Suppressor macrophage (primary cell): ENCODE measurements around the gene PDE4D.
A peak's percentile ranks its signal among the peaks of the same experiment; 100 is the strongest.
"Not testable (repeated sequence)": the region's sequence is repeated elsewhere in the genome, so short reads cannot be mapped to it uniquely, and the experiment has no call there.

Source experiments
- DNase-seq, 4 experiments: peaks; one replicate each; pipeline ENCODE4 v3.0.0-alpha.2; 2020 to 2022

PDE4D gene

DNA sequence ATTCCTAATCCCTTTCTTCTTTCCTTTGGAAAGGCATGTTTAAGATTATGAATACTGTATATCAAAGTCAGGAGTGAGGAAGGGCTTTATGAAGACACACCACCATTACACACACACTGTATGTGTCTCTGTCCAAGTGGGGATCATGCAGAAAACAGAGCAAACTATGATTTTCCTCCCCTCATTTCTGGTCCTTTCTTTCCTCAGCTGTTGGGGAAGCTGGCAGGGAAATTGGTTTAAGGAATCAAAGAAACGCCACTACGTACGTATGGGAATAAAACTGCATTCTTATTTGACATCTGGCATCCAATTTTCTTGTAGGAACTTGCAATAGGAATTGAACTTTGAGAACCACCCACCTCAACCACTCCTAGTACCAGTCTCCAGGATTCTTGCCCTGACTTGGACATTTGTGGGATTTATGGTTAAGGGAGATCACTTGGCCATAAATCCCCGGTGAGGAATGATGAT, 125.8 kb downstream of the PDE4D start:
- DNase-seq = no peak

DNA sequence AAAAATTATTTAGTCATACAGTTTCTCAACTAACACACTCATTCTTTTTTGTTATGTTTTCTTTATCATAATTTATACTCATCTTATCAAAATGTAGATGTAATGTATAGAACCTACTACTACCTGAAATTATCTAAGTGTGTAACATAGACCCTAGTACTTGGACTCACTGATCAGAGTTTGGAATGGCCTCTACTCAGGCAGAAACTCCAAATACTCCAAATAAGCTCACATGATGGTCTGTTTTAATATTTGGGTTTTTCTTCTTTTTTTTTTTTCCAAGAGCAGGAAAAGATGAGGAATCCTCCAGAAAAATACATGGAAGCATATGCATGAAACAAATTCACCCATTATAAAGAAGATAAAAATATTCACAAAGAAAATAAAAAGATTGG, 126.3 kb downstream of the PDE4D start:
- no peak for DNase-seq

DNA sequence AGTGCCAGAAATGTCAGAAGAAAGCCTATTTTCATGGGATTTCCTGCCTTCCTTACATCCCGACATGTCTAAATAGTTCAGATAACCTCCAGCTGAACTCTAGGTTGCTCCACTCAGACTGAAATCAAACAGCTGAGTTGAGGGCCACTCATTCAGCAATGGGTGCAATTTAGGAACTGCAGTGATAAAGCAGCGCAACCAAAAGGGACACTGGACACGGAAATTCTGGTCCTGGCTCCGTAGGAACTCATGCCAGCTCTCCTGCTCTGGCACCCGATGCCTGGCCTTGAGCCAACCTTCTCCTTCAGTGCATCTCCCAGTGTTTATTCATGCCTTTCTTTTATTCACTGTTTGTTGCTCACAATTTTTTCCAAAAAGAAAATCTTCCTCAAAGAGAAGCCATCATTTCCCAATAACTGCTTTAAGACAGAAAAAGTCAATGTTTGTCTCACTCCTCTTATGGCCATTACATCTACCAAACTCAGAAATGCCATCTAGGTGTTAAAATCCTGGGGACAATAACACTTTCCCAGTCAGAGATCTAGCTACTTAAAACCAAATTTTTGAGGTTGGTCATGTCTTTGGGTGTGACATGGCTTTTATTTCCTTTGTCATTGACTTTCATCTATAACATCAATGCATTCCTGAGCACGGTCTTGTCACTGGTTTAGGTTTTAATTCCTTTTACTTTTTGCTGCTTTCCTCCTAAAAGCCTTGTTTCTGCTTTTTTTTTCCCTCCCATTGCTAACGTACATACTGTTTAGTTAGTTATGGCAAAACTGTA, 126.9 kb downstream of the PDE4D start:
- DNase-seq = no peak

DNA sequence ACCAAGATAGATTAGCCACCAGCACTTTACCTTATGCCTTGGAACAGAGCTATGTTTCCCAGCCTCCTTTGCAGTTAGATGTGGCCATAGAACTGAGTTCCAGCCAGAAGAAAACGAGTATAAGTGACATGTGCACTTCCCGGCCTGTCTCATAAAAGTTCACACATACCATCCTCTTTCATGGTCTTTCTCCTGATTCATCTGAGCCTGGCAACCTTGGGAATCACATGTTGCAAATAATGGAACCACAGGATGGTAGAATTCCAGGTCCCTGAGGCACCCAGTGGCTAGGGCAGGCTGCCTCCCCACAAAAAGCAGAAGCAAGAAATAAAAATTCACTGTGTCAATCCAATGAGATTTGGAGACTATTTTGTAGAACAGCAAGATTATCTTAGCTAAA, 128.1 kb downstream of the PDE4D start:
- DNase-seq = no peak

DNA sequence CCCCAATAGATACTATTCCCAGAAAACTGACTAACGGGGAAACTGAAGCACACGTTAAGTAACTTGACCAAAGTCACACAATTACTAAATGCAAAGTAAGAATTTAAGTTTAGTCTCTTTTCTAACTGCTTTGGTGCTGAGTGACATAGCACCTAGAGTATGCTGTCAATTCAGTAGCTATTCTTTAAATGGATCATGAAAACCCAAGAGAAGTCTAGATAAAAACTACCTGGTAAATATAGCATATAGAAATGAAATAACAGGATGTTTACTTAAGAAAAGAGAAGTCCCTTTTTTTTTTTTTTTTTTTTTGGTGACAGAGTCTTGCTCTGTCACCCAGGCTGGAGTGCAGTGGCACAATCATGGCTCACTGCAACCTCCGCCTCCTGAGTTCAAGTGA, 129.2 kb downstream of the PDE4D start:
- no peak for DNase-seq

DNA sequence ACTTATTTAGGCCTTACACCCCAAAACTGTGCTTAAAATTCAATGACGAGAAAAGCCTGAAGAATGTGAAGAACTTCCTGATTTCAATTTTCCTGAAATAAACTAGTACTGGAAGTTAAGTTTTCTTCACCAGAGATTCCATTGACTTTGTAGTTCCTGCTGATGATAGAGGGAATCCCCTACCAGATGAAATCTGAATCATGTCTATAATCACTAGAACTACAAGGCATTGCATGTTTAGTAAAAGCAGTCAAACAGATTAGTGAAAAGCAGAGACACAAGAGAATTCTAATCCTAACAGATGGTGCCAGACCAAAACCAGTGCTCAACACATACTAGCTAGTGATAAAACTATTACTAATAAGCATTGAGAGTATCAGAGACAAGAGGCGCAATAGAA, 130.0 kb downstream of the PDE4D start:
- peak in 1 of 4 experiments; percentile 26 for DNase-seq

DNA sequence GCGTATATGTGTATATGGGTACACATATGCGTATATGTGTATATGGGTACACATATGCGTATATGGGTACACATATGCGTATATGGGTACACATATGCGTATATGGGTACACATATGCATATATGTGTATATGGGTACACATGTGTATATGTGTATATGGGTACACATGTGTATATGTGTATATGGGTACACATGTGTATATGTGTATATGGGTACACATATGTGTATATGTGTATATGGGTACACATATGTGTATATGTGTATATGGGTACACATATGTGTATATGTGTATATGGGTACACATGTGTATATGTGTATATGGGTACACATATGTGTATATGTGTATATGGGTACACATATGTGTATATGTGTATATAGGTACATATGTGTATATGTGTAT, 131.3 kb downstream of the PDE4D start:
- not testable (repeated sequence) for DNase-seq

DNA sequence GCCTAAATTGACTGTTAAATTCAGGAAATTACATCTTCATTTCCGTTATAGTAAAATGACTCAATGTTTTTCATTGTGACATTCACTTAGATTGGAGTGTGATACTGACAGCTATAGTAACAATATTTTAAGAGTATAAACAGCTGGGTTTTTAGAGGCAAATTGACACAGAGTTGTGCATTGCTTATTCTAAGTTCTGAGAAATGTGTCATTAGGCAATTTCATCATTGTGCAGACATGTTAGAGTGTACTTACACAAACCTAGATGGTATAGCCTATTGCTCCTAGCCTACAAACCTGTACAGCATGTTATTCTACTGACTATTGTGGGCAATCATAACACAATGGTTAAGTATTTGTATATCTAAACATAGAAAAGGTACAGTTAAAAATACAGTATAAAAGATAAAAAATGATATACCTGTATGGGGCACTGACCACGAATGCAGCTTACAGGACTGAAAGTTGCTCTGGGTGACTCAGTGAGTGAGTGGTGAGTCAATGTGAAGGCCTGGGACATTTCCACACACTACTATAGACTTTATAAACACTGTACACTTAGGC, 132.7 kb downstream of the PDE4D start:
- peak; percentile 10 to 25 (median 18) for DNase-seq

DNA sequence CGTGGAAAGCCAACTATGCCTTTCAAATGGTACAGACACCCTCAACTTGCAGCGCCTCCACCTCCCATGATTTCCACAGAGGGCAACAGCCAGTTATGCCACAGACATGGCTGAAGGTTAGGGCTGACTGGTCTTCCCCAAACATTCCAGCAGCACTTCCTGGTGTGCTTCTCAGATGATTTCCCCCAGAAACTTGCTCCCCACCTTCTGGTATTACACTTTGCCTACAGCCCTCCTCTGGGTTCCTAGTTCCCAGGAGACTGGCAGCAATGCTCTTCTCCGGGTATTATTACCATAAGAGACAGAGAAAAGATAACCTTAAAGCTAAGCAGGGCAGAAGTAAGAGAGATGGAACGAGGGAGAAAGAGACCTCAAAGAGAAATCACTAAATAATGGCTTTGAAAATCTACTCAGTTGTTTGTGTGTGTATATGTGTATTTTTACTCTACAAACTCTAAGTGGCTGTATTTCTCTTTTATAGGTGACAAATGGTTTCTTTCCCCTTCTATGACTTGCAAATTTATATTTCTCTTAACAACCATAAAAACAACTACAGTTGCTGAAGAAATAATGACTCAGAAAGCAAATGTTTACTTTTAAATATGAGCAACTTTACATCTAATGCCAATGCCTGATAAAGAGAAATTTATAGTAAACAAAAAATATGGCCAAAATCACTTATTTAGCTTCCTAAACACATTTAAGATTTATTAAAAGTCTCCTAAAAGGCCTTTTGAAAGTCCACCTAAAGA, 133.8 kb downstream of the PDE4D start:
- peak in 1 of 4 experiments; percentile 9 for DNase-seq

DNA sequence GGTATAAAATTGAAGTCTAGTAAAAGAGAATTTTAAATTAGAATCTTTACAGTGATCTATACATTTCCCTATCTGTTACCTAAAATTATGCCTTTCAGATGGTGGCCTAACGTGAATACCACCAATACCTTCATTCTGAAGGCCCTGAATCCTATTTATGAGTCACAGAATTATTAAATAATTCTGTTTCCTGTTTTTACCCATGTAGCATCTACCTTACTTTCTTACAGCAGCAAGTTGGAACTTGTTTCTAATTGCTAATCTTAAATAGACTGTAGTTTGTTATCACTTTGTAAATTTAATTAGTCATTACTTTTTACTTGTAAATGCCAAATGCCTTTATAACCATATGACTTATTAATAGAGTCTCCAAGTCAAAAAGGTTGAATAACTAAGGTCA, 135.0 kb downstream of the PDE4D start:
- DNase-seq = no peak

DNA sequence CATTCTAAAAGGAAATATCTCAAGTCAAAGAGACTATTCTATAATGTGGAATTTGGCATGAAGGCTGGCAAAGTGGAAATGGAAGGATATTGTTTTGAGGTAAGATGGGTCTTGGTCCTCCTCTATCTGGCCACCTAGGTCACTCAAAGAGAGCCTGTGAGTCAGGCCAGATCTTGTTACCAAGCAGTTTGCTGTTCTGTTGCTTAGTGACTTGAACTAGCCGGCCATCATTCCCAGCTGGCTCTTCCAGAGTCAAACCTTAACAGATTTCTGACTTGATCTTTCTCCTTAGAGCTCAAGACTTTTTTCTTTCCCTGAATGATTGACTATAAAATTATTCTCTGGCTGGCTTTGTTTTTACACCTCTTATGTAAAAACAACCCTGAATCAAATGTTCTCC, 136.1 kb downstream of the PDE4D start:
- no peak for DNase-seq

DNA sequence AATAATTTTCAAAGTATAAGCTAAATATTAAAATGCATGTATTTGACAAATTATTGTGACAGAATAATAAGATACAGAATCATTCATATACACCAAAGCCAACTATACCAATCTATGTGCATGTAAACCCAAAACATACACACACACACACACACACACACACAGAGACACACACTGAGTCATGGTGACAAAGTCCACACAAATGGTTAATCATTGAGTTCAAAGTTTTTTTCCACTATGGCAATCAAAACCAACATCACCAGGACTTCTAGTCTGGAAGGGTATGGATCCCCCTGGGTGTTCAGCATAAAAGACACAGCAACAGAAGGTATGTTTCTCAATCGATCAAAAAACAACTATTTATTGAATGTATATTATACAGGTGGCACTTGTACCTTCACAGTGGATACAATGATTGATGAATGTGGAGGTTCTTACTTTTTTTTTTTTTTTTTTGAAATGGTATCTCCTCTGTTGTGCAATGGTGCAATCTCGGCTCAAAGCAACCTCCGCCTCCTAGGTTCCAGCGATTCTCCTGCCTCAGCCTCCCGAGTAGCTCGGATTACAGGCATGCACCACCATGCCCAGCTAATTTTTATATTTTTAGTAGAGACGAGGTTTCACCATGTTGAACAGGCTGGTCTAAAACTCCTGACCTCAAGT, 137.0 kb downstream of the PDE4D start:
- no peak for DNase-seq

DNA sequence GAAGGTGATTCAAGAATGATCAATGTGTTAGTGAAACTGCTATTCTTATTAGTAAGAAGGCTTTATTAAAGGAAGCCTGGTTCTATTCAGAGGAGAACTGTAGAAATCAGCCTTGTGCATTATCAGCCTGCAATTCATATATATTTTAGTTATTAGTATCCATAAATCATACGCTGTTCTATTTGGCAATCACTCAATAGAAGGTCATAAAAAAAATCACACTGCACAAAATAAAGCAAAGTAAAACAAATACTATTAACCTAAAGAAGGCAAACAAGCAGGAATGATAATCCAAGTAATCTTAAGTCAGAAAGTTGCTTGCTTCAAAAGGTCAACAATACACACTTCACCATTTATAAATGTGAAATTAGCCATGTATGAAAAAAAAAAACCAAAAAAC, 138.1 kb downstream of the PDE4D start:
- no peak for DNase-seq

DNA sequence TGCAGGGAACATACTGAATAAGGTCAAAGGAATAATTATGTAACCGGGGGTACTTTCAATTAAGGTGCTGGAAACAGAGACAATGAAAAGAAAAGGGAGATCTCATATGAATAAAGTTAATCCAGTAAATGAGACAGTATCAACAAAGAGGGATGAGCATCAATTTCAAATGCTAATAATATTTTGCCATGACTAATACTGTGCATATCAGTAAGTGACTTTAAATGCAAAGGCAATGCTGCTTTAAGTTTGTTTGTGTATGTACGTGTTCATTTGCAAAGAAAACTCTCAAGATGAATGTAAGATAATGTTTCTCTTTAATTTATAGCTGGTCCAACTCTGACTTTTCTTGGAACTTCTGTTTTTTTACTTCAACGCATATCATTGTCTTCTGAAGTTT, 139.9 kb downstream of the PDE4D start:
- no peak for DNase-seq

DNA sequence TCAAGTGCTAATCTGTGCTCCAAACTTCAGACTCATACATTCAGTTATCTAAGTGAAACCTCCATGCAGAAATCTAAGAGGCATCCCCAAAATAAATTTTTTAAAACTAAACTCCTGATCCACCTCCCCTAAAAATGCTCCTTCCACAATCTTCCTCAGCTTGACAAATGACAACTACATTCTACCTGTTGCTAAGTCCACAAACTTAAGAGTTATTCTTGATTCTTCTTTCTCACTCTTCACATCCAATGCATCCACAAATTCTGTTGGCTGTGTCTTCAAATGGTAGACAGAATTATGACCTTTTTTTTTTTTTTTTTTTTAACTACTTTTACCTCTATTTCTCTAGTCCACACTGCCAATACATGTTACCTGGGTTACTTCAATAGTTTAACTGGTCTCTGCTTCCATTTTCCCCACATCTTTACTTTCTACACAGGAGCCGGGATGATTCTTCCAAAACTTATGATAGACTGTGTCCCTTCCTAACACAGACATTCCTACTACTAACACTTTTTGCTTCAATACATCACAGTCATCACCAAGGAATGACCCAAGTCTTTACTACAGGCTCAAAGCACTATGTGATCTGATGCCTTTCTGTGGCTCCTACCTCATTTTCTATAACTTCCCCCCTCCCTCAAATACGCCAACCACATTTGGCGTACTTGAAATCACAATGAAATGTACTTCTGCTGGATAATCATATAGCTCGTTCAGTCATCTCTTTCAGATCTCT, 143.6 kb downstream of the PDE4D start:
- no peak for DNase-seq

DNA sequence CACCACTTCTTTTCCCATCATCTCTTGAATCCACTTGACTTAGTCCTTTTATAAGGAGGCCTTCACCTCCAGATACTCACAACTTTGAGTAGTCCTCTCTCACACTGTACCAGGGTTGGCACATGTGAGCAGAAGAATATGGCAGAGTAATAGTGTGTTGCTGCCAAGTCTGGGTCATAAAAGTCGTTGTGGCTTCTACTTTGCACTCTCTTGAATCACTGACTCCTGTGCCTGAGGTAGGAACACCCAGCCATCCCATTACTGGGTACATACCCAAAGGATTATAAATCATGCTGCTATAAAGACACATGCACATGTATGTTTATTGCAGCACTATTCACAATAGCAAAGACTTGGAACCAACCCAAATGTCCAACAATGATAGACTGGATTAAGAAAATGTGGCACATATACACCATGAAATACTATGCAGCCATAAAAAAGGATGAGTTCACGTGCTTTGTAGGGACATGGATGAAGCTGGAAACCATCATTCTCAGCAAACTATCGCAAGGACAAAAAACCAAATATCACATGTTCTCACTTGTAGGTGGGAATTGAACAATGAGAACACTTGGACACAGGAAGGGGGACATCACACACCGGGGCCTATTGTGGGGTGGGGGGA, 145.4 kb downstream of the PDE4D start:
- DNase-seq = not testable (repeated sequence)

DNA sequence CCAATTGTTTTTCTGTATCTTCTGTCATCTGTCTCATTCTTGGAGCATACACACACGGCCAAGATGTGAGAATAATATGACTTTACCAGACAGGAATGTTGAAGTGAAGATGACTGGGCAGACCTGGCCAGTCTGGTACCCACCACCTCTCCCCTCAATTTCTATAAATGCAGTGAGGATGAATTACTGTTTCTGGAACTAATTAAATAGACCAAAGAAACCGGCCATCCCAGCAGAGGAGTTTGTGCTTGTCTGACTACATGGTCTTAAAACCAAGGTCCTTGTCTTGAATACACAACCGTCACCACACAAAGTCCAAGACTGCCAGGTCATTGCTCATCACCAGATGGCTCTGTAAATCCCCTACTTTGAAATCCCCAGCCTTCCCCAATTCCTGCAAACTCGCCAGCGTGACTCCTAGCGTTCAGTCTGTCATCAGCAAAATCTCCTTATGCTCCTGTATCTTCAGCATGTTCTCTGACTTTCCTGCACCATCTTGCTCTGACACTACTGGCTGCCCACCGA, 147.2 kb downstream of the PDE4D start:
- no peak for DNase-seq

DNA sequence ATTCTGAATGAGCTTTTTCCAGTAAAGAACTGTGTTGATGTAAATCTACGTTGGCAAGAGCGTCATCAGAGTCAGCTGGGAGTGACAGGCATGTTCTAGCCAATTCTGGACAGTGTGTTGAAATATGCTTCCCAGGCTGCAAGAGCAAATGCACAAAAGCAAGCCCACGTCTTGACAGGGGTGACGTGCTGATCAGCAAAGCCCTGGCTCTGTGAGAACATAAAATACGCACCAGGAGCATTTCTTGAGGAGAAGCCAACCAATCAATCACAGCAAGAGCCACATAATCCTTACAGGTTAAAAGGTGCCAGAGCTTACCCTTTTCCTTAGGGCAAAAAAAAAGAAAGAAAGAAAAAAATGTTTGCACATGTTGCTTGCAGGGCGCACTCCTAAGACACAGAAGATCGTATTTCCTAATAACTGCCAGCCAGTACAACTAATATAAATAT, 148.1 kb downstream of the PDE4D start:
- DNase-seq = no peak

DNA sequence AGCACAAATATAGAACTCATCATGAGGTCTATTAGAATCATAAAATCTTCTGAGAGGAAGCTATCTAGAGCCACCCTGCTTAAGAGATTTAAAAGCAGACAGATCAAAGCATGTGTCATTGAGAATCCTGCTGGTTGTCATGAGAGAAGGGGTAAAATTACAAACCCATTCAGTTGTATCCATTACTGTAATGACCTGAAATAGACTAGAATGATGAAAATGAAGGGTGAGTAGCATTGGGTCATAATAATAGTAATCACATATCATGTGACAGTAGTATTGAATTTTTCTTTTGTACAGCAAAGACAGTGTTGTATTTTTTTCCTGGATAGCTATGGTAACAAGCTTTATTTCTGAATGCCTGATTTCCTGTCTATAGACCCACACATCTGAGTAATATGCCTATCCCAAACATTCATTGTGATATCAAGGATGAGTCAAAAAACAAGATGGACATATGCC, 149.0 kb downstream of the PDE4D start:
- peak in 1 of 4 experiments; percentile 6 for DNase-seq

DNA sequence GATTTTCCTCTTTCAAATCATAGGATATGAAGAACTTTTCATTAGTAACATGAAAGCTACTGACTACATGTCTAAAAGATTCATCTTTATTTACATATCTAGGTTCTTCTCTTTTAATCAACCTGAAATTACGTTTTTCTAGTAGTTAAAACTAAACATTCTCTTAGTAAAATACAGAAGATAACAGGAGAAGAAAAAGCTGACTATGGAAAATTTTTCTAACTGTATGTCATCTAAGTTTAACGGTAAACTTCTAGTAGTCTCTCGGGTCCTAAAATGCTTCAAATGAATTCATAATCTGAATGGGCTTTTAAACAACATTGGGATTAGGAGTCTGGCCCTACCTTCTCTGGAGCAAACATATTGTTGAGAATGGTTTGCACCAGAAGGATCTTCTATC, 151.9 kb downstream of the PDE4D start:
- no peak for DNase-seq

DNA sequence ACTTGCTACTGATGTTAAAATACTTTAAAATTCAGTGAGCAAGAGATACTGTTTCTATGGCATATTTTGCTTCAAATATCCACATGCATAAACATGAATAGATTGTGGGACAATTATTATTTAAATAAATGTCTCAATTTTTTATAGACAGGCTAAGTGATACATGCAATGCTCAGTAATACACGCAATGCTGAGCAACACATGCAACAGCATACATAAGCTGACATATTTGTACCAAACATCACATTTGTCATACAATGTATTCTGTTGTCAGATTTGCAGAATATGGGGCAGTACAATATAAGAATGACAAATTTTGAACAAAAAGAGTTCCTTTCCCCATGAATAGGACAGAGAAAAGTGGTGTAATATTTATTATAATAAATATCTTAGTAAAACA, 155.5 kb downstream of the PDE4D start:
- no peak for DNase-seq

DNA sequence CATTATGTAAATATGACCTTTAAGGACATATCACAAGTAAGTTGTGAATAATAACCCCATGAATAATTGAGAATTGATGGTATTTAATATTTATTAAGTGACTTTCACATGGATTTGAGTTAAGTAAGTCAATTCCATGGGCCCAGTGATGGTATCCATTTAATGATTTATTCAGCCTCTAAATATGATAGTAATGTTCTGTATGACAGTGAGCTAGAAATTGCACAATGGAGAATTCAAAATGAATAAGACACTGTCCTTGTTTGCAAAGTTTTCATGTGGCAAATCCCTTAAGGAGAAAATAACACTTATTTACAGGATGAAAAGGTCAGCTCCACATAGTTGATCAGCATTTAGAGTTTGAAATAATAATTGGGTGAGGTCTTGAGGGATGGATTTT, 160.7 kb downstream of the PDE4D start:
- DNase-seq = no peak
